Upper lobe of left lung (tissue), 6 donors: ENCODE data around the gene FNIP1. TPM values are rescaled to one million over a fixed set of nuclear protein-coding genes. Genes with fewer than 3 reads are reported as not detected.
A peak's percentile ranks its signal among the peaks of the same experiment; 100 is the strongest.

Source experiments
- ATAC-seq, 2 donors: fragments of 200-7000 bp; cut with Tn5 transposase; one replicate each; pipeline ENCODE4 v1.9.1; 2022; ENCODE audit warnings: mild to moderate bottlenecking in 2 of 2, moderate library complexity in 2 of 2; ENCODE audit not compliant: low FRiP score in 2 of 2
- DNase-seq, 2 donors: peaks; one replicate each; pipeline ENCODE4 v3.0.0-alpha.2; 2019 to 2020
- H3K27ac ChIP-seq, 4 donors: fragments of 200-600 bp; sonication (generic); one replicate each; pipeline ENCODE4 v1.5.1; 2016 to 2019
- H3K27me3 ChIP-seq, 4 donors: fragments of 200-600 bp; sonication (generic); one replicate each; pipeline ENCODE4 v1.5.1; 2017 to 2019
- H3K36me3 ChIP-seq, 4 donors: fragments of 200-600 bp; sonication (generic); one replicate each; pipeline ENCODE4 v1.5.1; 2016 to 2019
- H3K4me1 ChIP-seq, 4 donors: fragments of 200-600 bp; sonication (generic); one replicate each; pipeline ENCODE4 v1.5.1; 2018 to 2019
- H3K4me3 ChIP-seq, 4 donors: fragments of 200-600 bp; sonication (generic); one replicate each; pipeline ENCODE4 v1.5.1; 2017 to 2019; ENCODE audit warnings: mild to moderate bottlenecking in 2 of 4, moderate library complexity in 1 of 4
- H3K9me3 ChIP-seq, 4 donors: fragments of 200-600 bp; sonication (generic); one replicate each; pipeline ENCODE4 v1.5.1; 2018 to 2019
- EP300 ChIP-seq, 4 donors: sonication (generic); formaldehyde crosslinking; IDR thresholded peaks; one replicate each; pipeline ENCODE4 v1.5.1; 2017; ENCODE audit warnings: antibody characterized with exemption in 4 of 4, control low read depth in 2 of 4
- POLR2A ChIP-seq, 4 donors: fragments of 450-650 bp; IDR thresholded peaks; one replicate each; pipeline ENCODE4 v1.5.1; 2016 to 2017; ENCODE audit warnings: antibody characterized with exemption in 4 of 4, mild to moderate bottlenecking in 2 of 4
- POLR2AphosphoS5 ChIP-seq, 2 donors: sonication (generic); formaldehyde crosslinking; IDR thresholded peaks; one replicate each; pipeline ENCODE4 v1.5.1; 2017; ENCODE audit warnings: antibody characterized with exemption in 2 of 2
- WGBS, 2 donors: methylation state at CpG; one replicate each; pipeline ENCODE4 v1.1.5; 2017 to 2018; 5-methylcytosine and 5-hydroxymethylcytosine counted together
- total RNA-seq, 6 donors: library from RNA; depleted of rRNA in 4 of 6; stranded (reverse); fragments of >200 nt in 4 of 6; gene quantifications; one replicate each; pipeline versions ENCODE4 v1.1.0 to v1.2.1, GENCODE V29; 2016 to 2021
- TF ChIP-seq, protein P1 (sequence below), 6 experiments: fragments of 450-650 bp in 4 of 6; fragments of 200-600 bp in 2 of 6; sonication (generic) in 2 of 6; IDR thresholded peaks; one replicate each; pipeline ENCODE4 v1.5.1; 2016 to 2019; ENCODE audit warnings: antibody characterized with exemption in 6 of 6
- donor health status: DM: no; HTN: no; CAD: no; lungs with moderate emphysema.
- donor health status: DM: no; HTN: yes; CAD: no; lungs with severe emphysema.

The FNIP1 gene
- total RNA-seq, 6 donors from 2014 or later: 34.4 to 58.7 (median 42.3) TPM

DNA sequence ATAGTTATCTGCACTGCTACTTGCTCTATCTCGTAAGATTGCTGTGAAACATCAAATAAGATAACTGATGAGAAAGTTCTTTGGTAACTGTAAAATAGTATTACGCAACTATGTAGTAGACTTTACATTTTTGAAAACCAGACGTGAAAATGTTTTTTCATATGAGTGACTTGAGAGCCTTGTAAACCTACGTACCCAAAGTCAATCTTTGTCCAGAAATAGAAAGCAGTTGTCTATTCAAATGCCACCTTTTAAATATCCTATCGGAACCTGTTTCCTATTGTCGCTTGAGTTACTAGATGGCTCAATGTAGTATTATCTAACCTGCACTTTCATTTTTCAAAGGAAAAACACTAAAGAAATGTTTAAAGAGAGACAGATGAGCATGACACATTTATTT, 1.6 kb downstream of the FNIP1 start:
- no peak for ATAC-seq
- H3K9me3 ChIP-seq: no peaks in the 10 kb centered on the region
- H3K4me1 ChIP-seq: peaks cover 18 to 58% (median 29%) of the 10 kb centered on the region in 4 donors
- DNase-seq: no peak
- H3K27ac ChIP-seq: peak overlapping the region in 2 of 4 donors; percentile 99
- no peaks in the 10 kb centered on the region for H3K27me3 ChIP-seq
- H3K36me3 ChIP-seq: no peaks in the 10 kb centered on the region
- 28 to 36% methylated on average over 6 of the region's 6 CpGs for WGBS, 2 donors
- peak overlapping the region in 3 of 4 donors; percentile 79 to 93 (median 85) for H3K4me3 ChIP-seq
- TF ChIP-seq POLR2AphosphoS5 (IDR thresholded peaks at IDR 0.05) (no peak), EP300 (IDR thresholded peaks at IDR 0.05) (no peak), POLR2A (IDR thresholded peaks at IDR 0.05) (no peak)
- TF ChIP-seq, protein P1, sequence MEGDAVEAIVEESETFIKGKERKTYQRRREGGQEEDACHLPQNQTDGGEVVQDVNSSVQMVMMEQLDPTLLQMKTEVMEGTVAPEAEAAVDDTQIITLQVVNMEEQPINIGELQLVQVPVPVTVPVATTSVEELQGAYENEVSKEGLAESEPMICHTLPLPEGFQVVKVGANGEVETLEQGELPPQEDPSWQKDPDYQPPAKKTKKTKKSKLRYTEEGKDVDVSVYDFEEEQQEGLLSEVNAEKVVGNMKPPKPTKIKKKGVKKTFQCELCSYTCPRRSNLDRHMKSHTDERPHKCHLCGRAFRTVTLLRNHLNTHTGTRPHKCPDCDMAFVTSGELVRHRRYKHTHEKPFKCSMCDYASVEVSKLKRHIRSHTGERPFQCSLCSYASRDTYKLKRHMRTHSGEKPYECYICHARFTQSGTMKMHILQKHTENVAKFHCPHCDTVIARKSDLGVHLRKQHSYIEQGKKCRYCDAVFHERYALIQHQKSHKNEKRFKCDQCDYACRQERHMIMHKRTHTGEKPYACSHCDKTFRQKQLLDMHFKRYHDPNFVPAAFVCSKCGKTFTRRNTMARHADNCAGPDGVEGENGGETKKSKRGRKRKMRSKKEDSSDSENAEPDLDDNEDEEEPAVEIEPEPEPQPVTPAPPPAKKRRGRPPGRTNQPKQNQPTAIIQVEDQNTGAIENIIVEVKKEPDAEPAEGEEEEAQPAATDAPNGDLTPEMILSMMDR (IDR thresholded peaks at IDR 0.05): no peak

DNA sequence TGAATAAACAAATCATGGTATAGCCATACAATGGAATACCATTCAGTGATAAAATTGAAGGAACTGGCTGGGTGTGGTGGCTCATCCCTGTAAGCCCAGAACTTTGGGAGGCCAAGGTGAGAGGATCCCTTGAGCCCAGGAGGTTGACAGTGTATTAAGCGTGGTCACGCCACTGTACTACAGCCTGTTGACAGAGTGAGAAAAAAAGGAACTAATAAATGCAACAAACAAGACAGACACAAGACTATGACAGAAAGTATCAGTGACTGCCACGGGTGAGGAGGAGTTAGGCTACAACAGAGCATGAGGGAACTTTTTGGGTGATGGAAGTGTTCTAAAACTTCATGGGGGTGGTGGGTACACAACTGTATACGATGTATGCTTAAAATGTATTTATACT, 2.2 kb downstream of the FNIP1 start:
- no peaks in the 10 kb centered on the region for H3K9me3 ChIP-seq
- no peak for TF ChIP-seq POLR2AphosphoS5 (IDR thresholded peaks at IDR 0.05)
- no peak for TF ChIP-seq EP300 (IDR thresholded peaks at IDR 0.05)
- no peak for TF ChIP-seq POLR2A (IDR thresholded peaks at IDR 0.05)
- TF ChIP-seq, protein P1 (IDR thresholded peaks at IDR 0.05): no peak
- DNase-seq (peak in 1 of 2 donors; percentile 28), ATAC-seq (no peak)
- no peaks in the 10 kb centered on the region for H3K36me3 ChIP-seq
- H3K4me3 ChIP-seq: peak overlapping the region in 2 of 4 donors; percentile 85 to 93
- no peaks in the 10 kb centered on the region for H3K27me3 ChIP-seq
- peaks cover 18 to 63% (median 29%) of the 10 kb centered on the region in 4 donors for H3K4me1 ChIP-seq
- H3K27ac ChIP-seq: peak overlapping the region in 1 of 4 donors; percentile 99
- WGBS, 2 donors: 54 to 82% methylated on average over 4 of the region's 4 CpGs

DNA sequence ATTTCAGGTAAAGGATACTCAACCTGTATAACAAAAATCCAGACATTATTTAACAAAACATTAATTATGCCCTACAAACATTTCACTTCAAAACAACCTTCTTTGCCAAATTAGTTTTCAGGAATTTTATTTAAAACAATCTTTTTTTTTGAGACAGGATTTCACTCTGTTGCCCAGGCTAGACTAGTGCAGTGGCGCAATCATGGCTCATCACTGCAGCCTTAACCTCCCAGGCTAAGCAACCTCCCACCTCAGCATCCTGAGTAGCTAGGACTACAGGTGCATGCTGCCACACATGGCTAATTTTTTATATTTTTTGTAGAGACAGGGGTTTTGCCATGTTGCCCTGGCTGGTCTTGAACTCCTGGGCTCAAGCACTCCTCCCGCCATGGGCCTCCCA, 3.9 kb downstream of the FNIP1 start:
- Histone ChIP-seq H3K27ac (no peak overlapping the region), H3K4me1 (peaks cover 18 to 60% (median 31%) of the 10 kb centered on the region in 4 donors), H3K9me3 (no peaks in the 10 kb centered on the region), H3K4me3 (no peak overlapping the region), H3K27me3 (no peaks in the 10 kb centered on the region), H3K36me3 (no peaks in the 10 kb centered on the region)
- TF ChIP-seq POLR2AphosphoS5 (IDR thresholded peaks at IDR 0.05) (no peak), POLR2A (IDR thresholded peaks at IDR 0.05) (no peak), EP300 (IDR thresholded peaks at IDR 0.05) (no peak)
- TF ChIP-seq, protein P1 (IDR thresholded peaks at IDR 0.05): no peak
- DNase-seq (no peak), ATAC-seq (no peak)
- WGBS, 2 donors: 96% methylated on average over 2 of the region's 2 CpGs

DNA sequence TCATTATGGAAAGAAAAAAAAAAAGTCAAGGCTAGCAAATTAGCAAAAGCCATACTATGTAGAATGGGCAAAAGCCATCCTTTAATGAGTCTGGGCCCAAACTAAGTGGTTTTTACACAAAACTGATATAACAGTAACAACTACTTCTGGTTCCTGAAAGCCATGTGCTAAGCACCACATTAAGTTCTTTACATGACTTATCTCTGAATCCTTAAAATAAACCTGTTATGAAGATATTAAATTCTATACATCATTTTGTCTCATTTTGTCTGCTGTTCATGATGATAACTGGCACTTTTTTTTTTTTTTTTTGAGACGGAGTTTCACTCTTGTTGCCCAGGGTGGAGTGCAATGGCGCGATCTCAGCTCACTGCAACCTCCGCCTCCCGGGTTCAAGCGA, 5.0 kb downstream of the FNIP1 start:
- WGBS, 2 donors: 95 to 98% methylated on average over 6 of the region's 6 CpGs
- no peak for ATAC-seq
- Histone ChIP-seq H3K4me1 (peaks cover 18 to 64% (median 31%) of the 10 kb centered on the region in 4 donors), H3K27me3 (no peaks in the 10 kb centered on the region), H3K4me3 (no peak overlapping the region), H3K36me3 (no peaks in the 10 kb centered on the region), H3K27ac (no peak overlapping the region), H3K9me3 (no peaks in the 10 kb centered on the region)
- DNase-seq: no peak
- TF ChIP-seq EP300 (IDR thresholded peaks at IDR 0.05): no peak

DNA sequence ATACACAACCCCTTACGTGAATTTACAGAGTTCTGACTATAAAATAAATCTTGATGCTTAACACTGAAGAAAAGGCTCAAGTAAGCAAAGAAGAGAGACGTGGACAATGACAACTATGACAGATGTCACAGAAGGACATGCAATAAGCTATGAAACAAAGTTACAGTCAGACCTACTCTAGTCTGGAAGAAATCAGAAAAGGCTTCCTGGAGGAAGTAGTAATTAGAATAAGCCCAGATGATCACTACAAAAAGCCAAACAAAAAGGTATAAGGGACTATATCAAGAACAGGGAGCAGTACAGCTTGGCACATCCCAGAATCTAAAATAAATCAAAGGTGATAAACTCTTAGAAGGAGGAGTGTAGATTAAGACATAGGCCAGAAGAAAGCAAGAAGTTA, 6.3 kb downstream of the FNIP1 start:
- no peak for ATAC-seq
- peaks cover 16 to 61% (median 30%) of the 10 kb centered on the region in 4 donors for H3K4me1 ChIP-seq

More for the DNA sequence above, 6.3 kb downstream of the FNIP1 start:
- Histone ChIP-seq H3K27me3 (no peaks in the 10 kb centered on the region), H3K27ac (no peak overlapping the region), H3K9me3 (no peaks in the 10 kb centered on the region), H3K4me3 (no peak overlapping the region), H3K36me3 (no peaks in the 10 kb centered on the region)
- 90 to 95% methylated on average over 2 of the region's 2 CpGs for WGBS, 2 donors
- no peak for DNase-seq
- no peak for TF ChIP-seq EP300 (IDR thresholded peaks at IDR 0.05)
- TF ChIP-seq POLR2A (IDR thresholded peaks at IDR 0.05): no peak
- no peak for TF ChIP-seq POLR2AphosphoS5 (IDR thresholded peaks at IDR 0.05)
- TF ChIP-seq, protein P1 (IDR thresholded peaks at IDR 0.05): no peak
